A673 (cell line): ENCODE data around the gene TMTC2. TPM values are rescaled to one million over a fixed set of nuclear protein-coding genes. Genes with fewer than 3 reads are reported as not detected.

Experiments
- BruUV-seq: library from RNA; stranded (reverse); fragments of 400-500 nt; replicated peaks from 2 replicates; lab custom pipeline; 2021; lab: Mats Ljungman, UMichigan
- CTCF ChIA-PET: fragments of 300-600 bp; sonication (Branson Sonifier 250); formaldehyde crosslinking; loops from one replicate; lab custom pipeline; 2022; ENCODE audit warnings: antibody characterized with exemption; lab: Charles Lee
- POLR2A ChIA-PET: fragments of 300-600 bp; sonication (Branson Sonifier 250); formaldehyde crosslinking; loops from one replicate; lab custom pipeline; 2022; ENCODE audit warnings: antibody characterized with exemption; ENCODE audit not compliant: low non-redundant PET; lab: Charles Lee
- DNase-seq: peaks from one replicate; pipeline ENCODE4 v3.0.0-alpha.2; 2015; ENCODE audit warnings: low spot score
- H3K27ac ChIP-seq: fragments of 200-600 bp; sonication (generic); 2 replicates; pipeline ENCODE4 v1.5.1; 2016; ENCODE audit warnings: mixed run types, low read depth, mild to moderate bottlenecking, mixed read lengths, antibody characterized with exemption, low read length; ENCODE audit not compliant: poor library complexity, severe bottlenecking
- H3K27me3 ChIP-seq: fragments of 200-600 bp; sonication (generic); replicated peaks from 2 replicates; pipeline ENCODE4 v1.6.1; 2017; ENCODE audit warnings: mixed run types, low read depth, mild to moderate bottlenecking, mixed read lengths, antibody characterized with exemption, low read length; ENCODE audit not compliant: insufficient read depth, poor library complexity
- H3K36me3 ChIP-seq: fragments of 200-600 bp; sonication (generic); 2 replicates; pipeline ENCODE4 v1.6.1; 2016; ENCODE audit warnings: mixed run types, mild to moderate bottlenecking, mixed read lengths, antibody characterized with exemption, low read length; ENCODE audit not compliant: insufficient read depth, poor library complexity, severe bottlenecking
- H3K4me1 ChIP-seq: fragments of 200-600 bp; sonication (generic); 2 replicates; pipeline ENCODE4 v1.6.1; 2017; ENCODE audit warnings: mixed run types, mild to moderate bottlenecking, mixed read lengths, antibody characterized with exemption, low read length; ENCODE audit not compliant: insufficient read depth, poor library complexity, severe bottlenecking
- H3K4me3 ChIP-seq: fragments of 200-600 bp; sonication (generic); 2 replicates; pipeline ENCODE4 v1.5.1; 2016; ENCODE audit warnings: low read depth, mixed run types, mild to moderate bottlenecking, mixed read lengths, low read length; ENCODE audit not compliant: poor library complexity, severe bottlenecking
- H3K9me3 ChIP-seq: fragments of 200-600 bp; sonication (generic); 2 replicates; pipeline ENCODE4 v1.6.1; 2016; ENCODE audit warnings: mixed run types, low read depth, mild to moderate bottlenecking, mixed read lengths, antibody characterized with exemption, low read length; ENCODE audit not compliant: poor library complexity, severe bottlenecking
- EZH2 ChIP-seq: fragments of 200-600 bp; sonication (generic); IDR thresholded peaks from 2 replicates; pipeline ENCODE4 v1.6.1; 2017; ENCODE audit warnings: borderline replicate concordance, low read depth, mild to moderate bottlenecking, mixed read lengths, antibody characterized with exemption, low read length; ENCODE audit not compliant: poor library complexity, severe bottlenecking
- intact Hi-C: fragments of 100-400 bp; cut with micrococcal nuclease; formaldehyde crosslinking; loops from one replicate; pipeline ENCODE4 v1.10.0; 2022; ENCODE audit not compliant: unreplicated experiment
- total RNA-seq: library from RNA; stranded (reverse); gene quantifications from 2 replicates; pipeline ENCODE4 v1.2.3, GENCODE V29; 2021
- TF ChIP-seq, protein P1 (sequence below): fragments of 300-800, 200-600 bp; sonication (generic); conservative IDR thresholded peaks from 2 replicates; pipeline ENCODE4 v1.5.1; 2017; ENCODE audit warnings: low read depth, mild to moderate bottlenecking, antibody characterized with exemption, low read length, moderate library complexity, mixed read lengths

Gene TMTC2
- total RNA-seq, 1 experiment from 2014 or later: 3.3 TPM

DNA sequence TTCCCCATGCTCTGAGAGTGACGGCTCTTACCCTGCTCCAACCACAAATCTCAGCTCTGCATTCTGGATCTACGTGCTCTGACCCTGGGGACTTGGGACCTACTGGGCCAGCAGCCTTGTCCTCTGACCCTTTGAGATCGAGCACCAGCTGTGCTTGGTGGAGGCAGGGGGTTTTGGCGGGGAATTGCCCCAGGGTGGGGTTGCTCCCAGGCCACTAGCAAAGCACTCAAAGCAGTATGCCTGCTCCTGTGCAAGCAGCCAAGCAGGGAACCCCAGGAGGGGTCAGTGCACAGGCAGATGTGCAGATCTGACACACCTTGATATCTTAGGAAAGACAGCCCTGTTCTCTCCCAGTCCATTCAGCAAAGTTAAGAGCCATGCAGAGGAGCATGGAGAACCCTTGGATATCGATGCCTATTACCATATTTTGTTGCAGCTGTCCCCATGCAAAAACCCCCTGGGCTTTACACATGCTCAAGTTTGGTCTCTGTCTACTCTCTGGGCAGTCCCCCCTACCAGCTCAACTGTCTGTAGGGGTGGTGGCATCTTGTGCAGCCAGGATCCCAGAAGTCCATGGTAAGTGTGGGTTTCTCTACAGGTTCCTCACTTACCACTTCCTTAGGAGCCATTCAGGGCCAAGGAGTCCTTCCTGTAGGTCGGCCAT, 319.0 kb downstream of the TMTC2 start:
- TF ChIP-seq, protein P1, sequence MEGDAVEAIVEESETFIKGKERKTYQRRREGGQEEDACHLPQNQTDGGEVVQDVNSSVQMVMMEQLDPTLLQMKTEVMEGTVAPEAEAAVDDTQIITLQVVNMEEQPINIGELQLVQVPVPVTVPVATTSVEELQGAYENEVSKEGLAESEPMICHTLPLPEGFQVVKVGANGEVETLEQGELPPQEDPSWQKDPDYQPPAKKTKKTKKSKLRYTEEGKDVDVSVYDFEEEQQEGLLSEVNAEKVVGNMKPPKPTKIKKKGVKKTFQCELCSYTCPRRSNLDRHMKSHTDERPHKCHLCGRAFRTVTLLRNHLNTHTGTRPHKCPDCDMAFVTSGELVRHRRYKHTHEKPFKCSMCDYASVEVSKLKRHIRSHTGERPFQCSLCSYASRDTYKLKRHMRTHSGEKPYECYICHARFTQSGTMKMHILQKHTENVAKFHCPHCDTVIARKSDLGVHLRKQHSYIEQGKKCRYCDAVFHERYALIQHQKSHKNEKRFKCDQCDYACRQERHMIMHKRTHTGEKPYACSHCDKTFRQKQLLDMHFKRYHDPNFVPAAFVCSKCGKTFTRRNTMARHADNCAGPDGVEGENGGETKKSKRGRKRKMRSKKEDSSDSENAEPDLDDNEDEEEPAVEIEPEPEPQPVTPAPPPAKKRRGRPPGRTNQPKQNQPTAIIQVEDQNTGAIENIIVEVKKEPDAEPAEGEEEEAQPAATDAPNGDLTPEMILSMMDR: no peak
- no peak for TF ChIP-seq EZH2
- no peaks in the 10 kb centered on the region for H3K27me3 ChIP-seq
- intact Hi-C loops: loop anchor here (2.0 to 10.0 kb wide), 3 partner anchors 481 to 1499 kb away; no protein-coding TSS in a partner anchor
- no peaks in the 10 kb centered on the region for H3K4me1 ChIP-seq
- no peak for DNase-seq
- H3K27ac ChIP-seq: no peak overlapping the region
- ChIA-PET CTCF (no interaction called here), POLR2A (no interaction called here)
- no peak overlapping the region for H3K4me3 ChIP-seq
- no peaks in the 10 kb centered on the region for H3K36me3 ChIP-seq
- peaks cover 25% of the 10 kb centered on the region for H3K9me3 ChIP-seq
- BruUV-seq: no TSS peak

DNA sequence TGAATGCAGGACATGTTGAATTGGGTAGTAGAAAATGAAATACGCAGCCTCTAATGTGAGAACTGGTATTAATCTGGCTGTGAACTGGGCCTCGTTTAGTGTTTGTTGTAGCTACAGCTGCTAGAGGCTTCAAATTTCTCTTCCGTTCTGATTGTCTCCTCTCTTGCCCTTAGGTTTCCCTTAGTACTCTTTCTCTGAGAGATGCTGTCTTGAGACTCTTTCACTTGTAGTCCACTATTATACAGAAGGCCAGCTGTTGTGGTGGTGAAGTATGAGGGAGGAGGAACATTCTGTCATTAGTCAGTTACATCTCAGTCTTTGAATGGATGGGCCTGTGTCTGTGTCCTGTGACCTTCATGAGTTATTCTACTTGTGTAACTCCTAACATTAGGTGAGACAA, 322.0 kb downstream of the TMTC2 start:
- POLR2A ChIA-PET: no interaction called here
- BruUV-seq: no TSS peak
- intact Hi-C loops: loop anchor here (10.0 kb wide), 2 partner anchors 484 to 1496 kb away; no protein-coding TSS in a partner anchor
- Histone ChIP-seq H3K9me3 (peaks cover 25% of the 10 kb centered on the region), H3K4me1 (no peaks in the 10 kb centered on the region), H3K36me3 (no peaks in the 10 kb centered on the region), H3K27me3 (no peaks in the 10 kb centered on the region), H3K4me3 (no peak overlapping the region), H3K27ac (no peak overlapping the region)
- DNase-seq: no peak
- CTCF ChIA-PET: no interaction called here
- TF ChIP-seq, protein P1: no peak
- no peak for TF ChIP-seq EZH2

DNA sequence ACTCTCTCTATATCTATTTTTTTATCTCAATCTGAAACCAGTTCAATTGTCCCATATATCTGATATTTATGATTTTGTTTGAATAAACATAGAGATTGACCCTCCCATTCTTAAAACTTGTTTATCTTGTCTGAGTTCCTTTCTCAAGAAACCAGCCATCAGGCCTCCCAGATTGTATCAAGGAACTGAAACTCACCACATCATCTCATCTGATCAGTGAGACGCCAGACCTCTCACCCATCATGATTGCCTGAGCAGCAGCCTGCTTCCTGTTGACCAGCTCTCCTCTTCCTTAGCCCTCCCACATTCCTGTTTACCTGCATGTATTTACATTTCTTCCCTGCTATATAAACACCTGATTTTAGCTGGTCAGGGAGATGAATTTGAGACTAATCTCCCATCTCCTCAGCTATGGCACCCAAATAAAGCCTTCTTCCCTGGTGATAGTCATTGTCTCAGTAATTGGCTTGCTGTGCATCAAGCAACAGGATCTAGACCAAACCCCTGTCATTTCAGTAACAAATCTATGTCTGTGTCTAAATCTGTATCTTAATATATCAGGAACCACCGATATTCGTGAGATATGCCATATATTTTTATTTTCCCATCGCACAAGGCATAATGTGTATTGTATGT, 323.6 kb downstream of the TMTC2 start:
- ChIA-PET POLR2A (interaction anchor here (0.6 kb wide), 1 partner anchor 1464 kb away, joined by 5 read pairs; no protein-coding TSS in a partner anchor), CTCF (no interaction called here)
- peaks cover 25% of the 10 kb centered on the region for H3K9me3 ChIP-seq
- H3K4me3 ChIP-seq: no peak overlapping the region
- no peaks in the 10 kb centered on the region for H3K27me3 ChIP-seq
- H3K4me1 ChIP-seq: no peaks in the 10 kb centered on the region
- intact Hi-C loops: no loop called here
- TF ChIP-seq, protein P1: no peak
- TF ChIP-seq EZH2: no peak
- H3K36me3 ChIP-seq: no peaks in the 10 kb centered on the region
- no TSS peak for BruUV-seq
- no peak for DNase-seq
- no peak overlapping the region for H3K27ac ChIP-seq
